Measurements from ENCODE around the gene ACY1.

Gene ACY1

GRCh38 chr3:51946796-51947195 lies 36.5 kb upstream of the ACY1 start:
- DNase-seq, result no peak

- DNase-seq, result no peak
Observed at GRCh38 chr3:51947215-51947900, 36.0 kb upstream of the ACY1 start.

GRCh38 chr3:51948016-51948580 lies 35.2 kb upstream of the ACY1 start:
- DNase-seq, result no peak

GRCh38 chr3:51949121-51949520 lies 34.2 kb upstream of the ACY1 start:
- no peak for DNase-seq

GRCh38 chr3:51950899-51951298 lies 32.4 kb upstream of the ACY1 start:
- DNase-seq, result no peak

- no peak for DNase-seq
Observed at GRCh38 chr3:51953445-51953844, 29.9 kb upstream of the ACY1 start.

- DNase-seq, result no peak
Observed at GRCh38 chr3:51954105-51954504, 29.2 kb upstream of the ACY1 start.

- DNase-seq, result no peak
Observed at GRCh38 chr3:51954713-51955112, 28.6 kb upstream of the ACY1 start.

- DNase-seq, result no peak
Observed at GRCh38 chr3:51955175-51955892, 28.0 kb upstream of the ACY1 start, which contains the start of gene GPR62. TSS of gene GPR62 (plus strand) at chr3:51955381. CDS start at chr3:51955653, 272 bp downstream.

- DNase-seq, result no peak
Observed at GRCh38 chr3:51955893-51956770, 27.2 kb upstream of the ACY1 start.

GRCh38 chr3:51957520-51958205 lies 25.7 kb upstream of the ACY1 start:
- no peak for DNase-seq

GRCh38 chr3:51958603-51959521 lies 24.5 kb upstream of the ACY1 start:
- DNase-seq, result no peak

GRCh38 chr3:51959651-51960050 lies 23.7 kb upstream of the ACY1 start:
- no peak for DNase-seq

- DNase-seq, result no peak
Observed at GRCh38 chr3:51960386-51960785, 22.9 kb upstream of the ACY1 start.

- DNase-seq, result no peak
Observed at GRCh38 chr3:51961011-51961410, 22.3 kb upstream of the ACY1 start.

GRCh38 chr3:51961602-51962569 lies 21.4 kb upstream of the ACY1 start:
- no peak for DNase-seq

- DNase-seq, result no peak
Observed at GRCh38 chr3:51962854-51963530, 20.3 kb upstream of the ACY1 start.

- DNase-seq, result peak; percentile 36
Observed at GRCh38 chr3:51963951-51964451, 19.3 kb upstream of the ACY1 start.

GRCh38 chr3:51964521-51964920 lies 18.8 kb upstream of the ACY1 start:
- DNase-seq, result no peak
